Measurements from ENCODE around the gene BCL6B.
A peak's percentile ranks its signal among the peaks of the same experiment; 100 is the strongest.

BCL6B gene

GRCh38 chr17:7010523-7010922 is 12.3 kb upstream of the BCL6B start:
- no peak for DNase-seq (ENCODE audit: low spot score)

- no peak for DNase-seq (ENCODE audit: low spot score)
These were observed 11.4 kb upstream of the BCL6B start for GRCh38 chr17:7011415-7011814.

GRCh38 chr17:7011942-7012254 is 11.0 kb upstream of the BCL6B start:
- no peak for DNase-seq (ENCODE audit: low spot score)

- DNase-seq (ENCODE audit: low spot score): peak; percentile 98
These were observed 8.4 kb upstream of the BCL6B start for GRCh38 chr17:7014261-7014994.

- DNase-seq (ENCODE audit: low spot score): peak; percentile 79
These were observed 7.6 kb upstream of the BCL6B start for GRCh38 chr17:7014995-7015958.

- DNase-seq (ENCODE audit: low spot score): no peak
These were observed 6.4 kb upstream of the BCL6B start for GRCh38 chr17:7016418-7016817.

- no peak for DNase-seq (ENCODE audit: low spot score)
These were observed 5.7 kb upstream of the BCL6B start for GRCh38 chr17:7016886-7017826.

- DNase-seq (ENCODE audit: low spot score): no peak
These were observed 5.0 kb upstream of the BCL6B start for GRCh38 chr17:7017827-7018200.

GRCh38 chr17:7018331-7018964 is 4.4 kb upstream of the BCL6B start:
- DNase-seq (ENCODE audit: low spot score): no peak

- DNase-seq (ENCODE audit: low spot score): no peak
These were observed 3.5 kb upstream of the BCL6B start for GRCh38 chr17:7019367-7019766.

- no peak for DNase-seq (ENCODE audit: low spot score)
These were observed 2.9 kb upstream of the BCL6B start for GRCh38 chr17:7019839-7020519.

GRCh38 chr17:7020894-7021664 is 1.8 kb upstream of the BCL6B start:
- no peak for DNase-seq (ENCODE audit: low spot score)

- DNase-seq (ENCODE audit: low spot score): peak; percentile 69
These were observed 664 bp upstream of the BCL6B start for GRCh38 chr17:7021993-7022778.

- DNase-seq (ENCODE audit: low spot score): peak; percentile 92
These were observed 939 bp downstream of the BCL6B start for GRCh38 chr17:7023576-7024401.

- no peak for DNase-seq (ENCODE audit: low spot score)
These were observed 1.5 kb downstream of the BCL6B start for GRCh38 chr17:7024402-7024785.

GRCh38 chr17:7025245-7025644 is 2.4 kb downstream of the BCL6B start:
- DNase-seq (ENCODE audit: low spot score): no peak

GRCh38 chr17:7026471-7027115 is 3.7 kb downstream of the BCL6B start:
- no peak for DNase-seq (ENCODE audit: low spot score)

GRCh38 chr17:7027335-7027734 is 4.5 kb downstream of the BCL6B start:
- no peak for DNase-seq (ENCODE audit: low spot score)

All from CD4-positive, alpha-beta T cell treated with Interleukin-6 at 100 ng/mL for 8 hours (primary cell).